ENCODE measurements around the gene LCE7A.

Gene LCE7A

GRCh38 chr1:152880907-152881306 is 21.1 kb downstream of the LCE7A start:
- peak; percentile 16 for DNase-seq

- no peak for DNase-seq
These were observed 24.3 kb downstream of the LCE7A start for GRCh38 chr1:152884085-152884484.

GRCh38 chr1:152884506-152884905 is 24.7 kb downstream of the LCE7A start:
- no peak for DNase-seq

- no peak for DNase-seq
These were observed 25.3 kb downstream of the LCE7A start for GRCh38 chr1:152884966-152885624.

GRCh38 chr1:152886085-152886484 is 26.3 kb downstream of the LCE7A start:
- DNase-seq = no peak

GRCh38 chr1:152886758-152887409 is 27.1 kb downstream of the LCE7A start:
- peak; percentile 80 for DNase-seq

- no peak for DNase-seq
These were observed 28.3 kb downstream of the LCE7A start for GRCh38 chr1:152888126-152888525.

- DNase-seq = no peak
These were observed 39.2 kb downstream of the LCE7A start for GRCh38 chr1:152899027-152899426.

GRCh38 chr1:152899883-152900282 is 40.1 kb downstream of the LCE7A start:
- no peak for DNase-seq

- DNase-seq = no peak
These were observed 41.8 kb downstream of the LCE7A start for GRCh38 chr1:152901631-152902030.

- peak; percentile 24 for DNase-seq
These were observed 42.8 kb downstream of the LCE7A start for GRCh38 chr1:152902636-152903035.

GRCh38 chr1:152904688-152905440 is 45.1 kb downstream of the LCE7A start:
- DNase-seq = no peak

- DNase-seq = no peak
These were observed 46.3 kb downstream of the LCE7A start for GRCh38 chr1:152906023-152906565.

- DNase-seq = no peak
These were observed 48.1 kb downstream of the LCE7A start, which contains the start of gene IVL for GRCh38 chr1:152907686-152908601. TSS of gene IVL (plus strand) at chr1:152908546. CDS start at chr1:152909798, 1,252 bp downstream.

- DNase-seq = no peak
These were observed 49.4 kb downstream of the LCE7A start for GRCh38 chr1:152909206-152909605.

Measured in DMS79 treated with DMSO at 0.1 percent for 48 hours (cell line).